GM12878 (cell line): Measurements from ENCODE around the gene TCF7L1. TPM values are rescaled to one million over a fixed set of nuclear protein-coding genes. Genes with fewer than 3 reads are reported as not detected.

Experiments
- ATAC-seq: fragments of 200-7000 bp; cut with Tn5 transposase; 3 replicates; pipeline ENCODE4 v1.9.1; 2020; ENCODE audit warnings: mild to moderate bottlenecking, moderate library complexity
- BruUV-seq: library from RNA; stranded (reverse); fragments of 400-500 nt; replicated peaks from 2 replicates; lab custom pipeline; 2021; lab: Mats Ljungman, UMichigan
- CTCF ChIA-PET: fragments of 300-600 bp; sonication (Branson Sonifier 250); formaldehyde crosslinking; extraction: SDS; loops from one replicate; lab custom pipeline; 2021; ENCODE audit warnings: inconsistent platforms; lab: Yijun Ruan, JAX
- POLR2A ChIA-PET: fragments of 350-600 bp; formaldehyde crosslinking; extraction: SDS; loops from one replicate; lab custom pipeline; 2021; ENCODE audit warnings: inconsistent platforms; lab: Charles Lee
- RAD21 ChIA-PET: fragments of 300-600 bp; sonication (Branson Sonifier 250); formaldehyde crosslinking; loops from one replicate; lab custom pipeline; 2023; ENCODE audit warnings: antibody characterized with exemption; ENCODE audit not compliant: unreplicated experiment; lab: Charles Lee
- SMC1A ChIA-PET: fragments of 300-600 bp; sonication (Branson Sonifier 250); formaldehyde crosslinking; loops from one replicate; lab custom pipeline; 2023; ENCODE audit not compliant: unreplicated experiment, uncharacterized antibody; lab: Charles Lee
- DNase-seq: peaks from one replicate; pipeline ENCODE4 v3.0.0-alpha.2; 2011; ENCODE audit warnings: low read depth, low spot score
- FAIRE-seq: peaks from 3 replicates; lab custom pipeline; 2011; peaks lifted over from hg19 to GRCh38; lab: Jason Lieb, UNC
- H2AFZ ChIP-seq: 2 replicates; pipeline ENCODE4 v1.6.0; 2011; ENCODE audit warnings: low read depth, low read length, control low read depth; ENCODE audit not compliant: control insufficient read depth
- H3K27ac ChIP-seq: 2 replicates; pipeline ENCODE4 v1.5.1; 2011; ENCODE audit warnings: control low read depth; ENCODE audit not compliant: control insufficient read depth, insufficient read depth
- H3K27me3 ChIP-seq, 2 experiments: replicated peaks in 1 of 2; 2 replicates each; pipeline versions ENCODE4 v1.6.0 to v1.6.1; 2011; ENCODE audit warnings: low read length in 1 of 2; ENCODE audit not compliant: control insufficient read depth in 2 of 2, insufficient read depth in 2 of 2
- H3K36me3 ChIP-seq, 2 experiments: 2 replicates each; pipeline ENCODE4 v1.5.1; 2011; ENCODE audit warnings: low read length in 1 of 2; ENCODE audit not compliant: control insufficient read depth in 2 of 2, insufficient read depth in 2 of 2
- H3K4me1 ChIP-seq: 2 replicates; pipeline ENCODE4 v1.6.1; 2011; ENCODE audit warnings: mild to moderate bottlenecking, low read length, moderate library complexity, mixed read lengths; ENCODE audit not compliant: control insufficient read depth, insufficient read depth
- H3K4me2 ChIP-seq: 2 replicates; pipeline ENCODE4 v1.6.0; 2011; ENCODE audit warnings: control low read depth; ENCODE audit not compliant: control insufficient read depth, insufficient read depth
- H3K4me3 ChIP-seq: fragments of 200-600 bp; sonication (generic); 2 replicates; pipeline ENCODE4 v1.5.1; 2016
- H3K79me2 ChIP-seq: 2 replicates; pipeline ENCODE4 v1.6.0; 2011; ENCODE audit warnings: low read length; ENCODE audit not compliant: control insufficient read depth, insufficient read depth
- H3K9ac ChIP-seq: 2 replicates; pipeline ENCODE4 v1.8.0; 2011; ENCODE audit warnings: low read length, control low read depth, mixed read lengths; ENCODE audit not compliant: control insufficient read depth, insufficient read depth
- H3K9me3 ChIP-seq: replicated peaks from 3 replicates; pipeline ENCODE4 v1.5.1; 2011; ENCODE audit warnings: mild to moderate bottlenecking, low read length; ENCODE audit not compliant: control insufficient read depth, insufficient read depth
- H4K20me1 ChIP-seq: 2 replicates; pipeline ENCODE4 v1.6.0; 2011; ENCODE audit not compliant: control insufficient read depth, insufficient read depth
- ATF3 ChIP-seq: IDR thresholded peaks from 2 replicates; pipeline ENCODE4 v1.6.1; 2011; ENCODE audit warnings: low read depth, mild to moderate bottlenecking, low read length, moderate library complexity, borderline replicate concordance; ENCODE audit errors: extremely low read depth
- BCL11A ChIP-seq: IDR thresholded peaks from 2 replicates; pipeline ENCODE4 v1.6.1; 2011; ENCODE audit warnings: low read depth, low read length
- CBX3 ChIP-seq: fragments of 200-600 bp; sonication (generic); IDR thresholded peaks from 2 replicates; pipeline ENCODE4 v1.6.1; 2016; ENCODE audit warnings: low read depth, borderline replicate concordance
- CBX5 ChIP-seq: sonication (generic); IDR thresholded peaks from 2 replicates; pipeline ENCODE4 v1.6.1; 2016; ENCODE audit warnings: low read depth, moderate library complexity, mild to moderate bottlenecking, inconsistent platforms
- CREB1 ChIP-seq: IDR thresholded peaks from 2 replicates; pipeline ENCODE4 v1.6.1; 2012; ENCODE audit warnings: low read depth, mild to moderate bottlenecking, inconsistent platforms
- EZH2 ChIP-seq: IDR thresholded peaks from 2 replicates; pipeline ENCODE4 v1.6.1; 2012; ENCODE audit warnings: low read depth, mild to moderate bottlenecking, control low read depth, inconsistent platforms, low read length, borderline replicate concordance; ENCODE audit not compliant: control insufficient read depth
- LARP7 ChIP-seq: fragments of 450-650 bp; IDR thresholded peaks from 2 replicates; pipeline ENCODE4 v1.6.1; 2017; ENCODE audit warnings: mild to moderate bottlenecking
- NRF1 ChIP-seq: conservative IDR thresholded peaks from 2 replicates; pipeline ENCODE4 v1.6.1; 2011; ENCODE audit warnings: mild to moderate bottlenecking, low read depth, low read length, improper control_type of control experiment
- PAX5 ChIP-seq: IDR thresholded peaks from 2 replicates; pipeline ENCODE4 v1.6.1; 2011; ENCODE audit warnings: low read depth, low read length, borderline replicate concordance
- RAD21 ChIP-seq: IDR thresholded peaks from 2 replicates; pipeline ENCODE4 v1.6.1; 2011; ENCODE audit warnings: mild to moderate bottlenecking, low read depth, low read length, moderate library complexity; ENCODE audit not compliant: insufficient read depth
- RBBP5 ChIP-seq: fragments of 200-600 bp; sonication (generic); conservative IDR thresholded peaks from 2 replicates; pipeline ENCODE4 v1.6.1; 2016
- SMARCA5 ChIP-seq: fragments of 450-650 bp; IDR thresholded peaks from 2 replicates; pipeline ENCODE4 v1.6.1; 2017; ENCODE audit warnings: mild to moderate bottlenecking
- STAT1 ChIP-seq: fragments of 450-650 bp; conservative IDR thresholded peaks from 2 replicates; pipeline ENCODE4 v1.6.1; 2014; ENCODE audit warnings: antibody characterized with exemption, mild to moderate bottlenecking
- TAF1 ChIP-seq: IDR thresholded peaks from 2 replicates; pipeline ENCODE4 v1.6.1; 2011; ENCODE audit warnings: mild to moderate bottlenecking, low read depth, low read length, borderline replicate concordance
- TCF7 ChIP-seq: IDR thresholded peaks from 2 replicates; pipeline ENCODE4 v1.6.1; 2014; ENCODE audit warnings: antibody characterized with exemption, borderline replicate concordance
- YBX1 ChIP-seq: fragments of 450-650 bp; IDR thresholded peaks from 2 replicates; pipeline ENCODE4 v1.6.1; 2016; ENCODE audit warnings: antibody characterized with exemption
- ZNF274 ChIP-seq: IDR thresholded peaks from one replicate; pipeline ENCODE4 v1.8.0; 2011; ENCODE audit not compliant: insufficient read length, insufficient read depth
- WGBS: methylation state at CpG from one replicate; pipeline ENCODE4 v1.1.6; 2016; ENCODE audit warnings: low lambda C conversion rate; ENCODE audit not compliant: insufficient replicate concordance, insufficient coverage; ENCODE audit errors: missing lambda C conversion rate; 5-methylcytosine and 5-hydroxymethylcytosine counted together
- in situ Hi-C: fragments of 300-500 bp; cut with MboI; formaldehyde crosslinking; loops from 9 replicates; pipeline ENCODE4 v1.14.3; 2018; ENCODE audit warnings: mixed read lengths
- intact Hi-C: fragments of 100-400 bp; cut with micrococcal nuclease; formaldehyde crosslinking; loops from one replicate; pipeline ENCODE4 v1.14.2; 2022; ENCODE audit not compliant: unreplicated experiment
- polyA plus RNA-seq, 11 experiments: library from polyadenylated mRNA; depleted of rRNA in 4 of 11; unstranded in 6 of 11; stranded (reverse) in 5 of 11; fragments of >200 nt; fragmentation: Nextera tagmentation in 4 of 11; fragmentation: Illumina TruSeq in 1 of 11; extraction: Ambion mirVana in 4 of 11; extraction: Trizol in 1 of 11; gene quantifications; 1 replicate in 1 of 11; 2 replicates in 10 of 11; pipeline versions ENCODE4 v1.2.1 to v1.2.3, GENCODE V29; 2011 to 2016; ENCODE audit warnings: inconsistent platforms in 2 of 11, missing spikeins in 2 of 11, low read depth in 1 of 11
- total RNA-seq, 4 experiments: library from RNA; depleted of rRNA in 3 of 4; stranded (reverse); fragments of >200 nt in 3 of 4; fragmentation: Illumina TruSeq in 1 of 4; extraction: Trizol in 1 of 4; gene quantifications; 2 replicates each; pipeline versions ENCODE4 v1.2.1 to v1.2.3, GENCODE V29; 2013 to 2021

TCF7L1 gene
- total and polyA plus RNA-seq, 10 of the 15 experiments (the other 5 are each of a cell fraction or from before 2014, with no cell fraction given), result 0.03 to 0.11 (median 0.10) TPM; not detected in 7

- Histone ChIP-seq H3K9ac (no peak overlapping the region), H3K4me1 (no peaks in the 10 kb centered on the region), H3K4me3 (no peak overlapping the region), H2AFZ (no peak overlapping the region), H3K4me2 (no peak overlapping the region), H3K27ac (no peak overlapping the region), H3K79me2 (no peaks in the 10 kb centered on the region), H3K36me3 (no peaks in the 10 kb centered on the region), H3K9me3 (no peaks in the 10 kb centered on the region), H4K20me1 (no peaks in the 10 kb centered on the region), H3K27me3 (peaks cover 3 to 5% of the 10 kb centered on the region in 2 experiments; a peak in 3 of 4 replicates)
- no TSS peak for BruUV-seq
- DNase-seq (no peak), FAIRE-seq (no peak), ATAC-seq (no peak)
- ChIA-PET SMC1A (interaction anchor here (0.9 kb wide), 1 partner anchor 274 kb away, joined by 3 read pairs; no protein-coding TSS in a partner anchor), CTCF (interaction anchor here (0.9 kb wide), 1 partner anchor 15 kb away, joined by 3 read pairs; no protein-coding TSS in a partner anchor), POLR2A (no interaction called here), RAD21 (no interaction called here)
- TF ChIP-seq ZNF274 (no peak), CBX3 (no peak), PAX5 (no peak), CBX5 (no peak), RAD21 (no peak), RBBP5 (no peak), NRF1 (no peak), ATF3 (no peak), EZH2 (no peak), SMARCA5 (no peak), STAT1 (no peak), YBX1 (no peak), LARP7 (no peak), CREB1 (no peak), TAF1 (no peak), BCL11A (no peak), TCF7 (no peak)
- in situ Hi-C loops, result no loop called here
- 50% methylated on average over 2 of the region's 2 CpGs for WGBS
- intact Hi-C loops, result no loop called here
Measured at GRCh38 chr2:85278361-85278760, 145.2 kb downstream of the TCF7L1 start.
